Measurements from ENCODE around the gene KBTBD7.

DNA sequence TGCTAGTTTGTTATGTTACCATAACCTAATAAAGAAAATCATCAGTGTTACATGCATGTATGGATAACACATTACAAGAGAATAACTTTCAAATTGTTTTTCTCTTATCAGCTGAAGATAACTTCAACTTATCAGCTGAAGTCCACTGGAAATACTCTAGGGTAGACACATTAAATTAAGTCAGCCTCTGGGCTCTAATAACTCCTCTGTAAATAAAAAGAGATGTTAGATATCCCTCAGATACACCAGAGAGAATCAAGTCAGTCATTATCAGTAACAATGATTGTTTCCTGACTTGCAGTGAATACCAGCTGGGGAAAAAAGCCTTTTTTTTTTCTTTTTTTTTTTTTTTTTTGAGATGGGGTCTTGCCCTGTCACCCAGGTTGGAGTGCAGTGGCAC is 1.6 kb upstream of the KBTBD7 start:
- TF ChIP-seq EP300 (IDR thresholded peaks at IDR 0.05) (no peak), POLR2A (IDR thresholded peaks at IDR 0.05) (no peak)
- TF ChIP-seq, protein P1, sequence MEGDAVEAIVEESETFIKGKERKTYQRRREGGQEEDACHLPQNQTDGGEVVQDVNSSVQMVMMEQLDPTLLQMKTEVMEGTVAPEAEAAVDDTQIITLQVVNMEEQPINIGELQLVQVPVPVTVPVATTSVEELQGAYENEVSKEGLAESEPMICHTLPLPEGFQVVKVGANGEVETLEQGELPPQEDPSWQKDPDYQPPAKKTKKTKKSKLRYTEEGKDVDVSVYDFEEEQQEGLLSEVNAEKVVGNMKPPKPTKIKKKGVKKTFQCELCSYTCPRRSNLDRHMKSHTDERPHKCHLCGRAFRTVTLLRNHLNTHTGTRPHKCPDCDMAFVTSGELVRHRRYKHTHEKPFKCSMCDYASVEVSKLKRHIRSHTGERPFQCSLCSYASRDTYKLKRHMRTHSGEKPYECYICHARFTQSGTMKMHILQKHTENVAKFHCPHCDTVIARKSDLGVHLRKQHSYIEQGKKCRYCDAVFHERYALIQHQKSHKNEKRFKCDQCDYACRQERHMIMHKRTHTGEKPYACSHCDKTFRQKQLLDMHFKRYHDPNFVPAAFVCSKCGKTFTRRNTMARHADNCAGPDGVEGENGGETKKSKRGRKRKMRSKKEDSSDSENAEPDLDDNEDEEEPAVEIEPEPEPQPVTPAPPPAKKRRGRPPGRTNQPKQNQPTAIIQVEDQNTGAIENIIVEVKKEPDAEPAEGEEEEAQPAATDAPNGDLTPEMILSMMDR (IDR thresholded peaks at IDR 0.05) = no peak
